ENCODE measurements around the gene PHETA1. TPM values are rescaled to one million over a fixed set of nuclear protein-coding genes. Genes with fewer than 3 reads are reported as not detected.
A peak's percentile ranks its signal among the peaks of the same experiment; 100 is the strongest.

PHETA1 gene
- total and polyA plus RNA-seq, 2 experiments from 2014 or later = 5.3 to 12.9 TPM

- TF ChIP-seq, protein P1, sequence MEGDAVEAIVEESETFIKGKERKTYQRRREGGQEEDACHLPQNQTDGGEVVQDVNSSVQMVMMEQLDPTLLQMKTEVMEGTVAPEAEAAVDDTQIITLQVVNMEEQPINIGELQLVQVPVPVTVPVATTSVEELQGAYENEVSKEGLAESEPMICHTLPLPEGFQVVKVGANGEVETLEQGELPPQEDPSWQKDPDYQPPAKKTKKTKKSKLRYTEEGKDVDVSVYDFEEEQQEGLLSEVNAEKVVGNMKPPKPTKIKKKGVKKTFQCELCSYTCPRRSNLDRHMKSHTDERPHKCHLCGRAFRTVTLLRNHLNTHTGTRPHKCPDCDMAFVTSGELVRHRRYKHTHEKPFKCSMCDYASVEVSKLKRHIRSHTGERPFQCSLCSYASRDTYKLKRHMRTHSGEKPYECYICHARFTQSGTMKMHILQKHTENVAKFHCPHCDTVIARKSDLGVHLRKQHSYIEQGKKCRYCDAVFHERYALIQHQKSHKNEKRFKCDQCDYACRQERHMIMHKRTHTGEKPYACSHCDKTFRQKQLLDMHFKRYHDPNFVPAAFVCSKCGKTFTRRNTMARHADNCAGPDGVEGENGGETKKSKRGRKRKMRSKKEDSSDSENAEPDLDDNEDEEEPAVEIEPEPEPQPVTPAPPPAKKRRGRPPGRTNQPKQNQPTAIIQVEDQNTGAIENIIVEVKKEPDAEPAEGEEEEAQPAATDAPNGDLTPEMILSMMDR (conservative IDR thresholded peaks at IDR 0.05; ENCODE audit: low read depth in 2 of 2) = no peak
Observed at GRCh38 chr12:111410431-111411184, 41.7 kb upstream of the PHETA1 start (continued).

DNA sequence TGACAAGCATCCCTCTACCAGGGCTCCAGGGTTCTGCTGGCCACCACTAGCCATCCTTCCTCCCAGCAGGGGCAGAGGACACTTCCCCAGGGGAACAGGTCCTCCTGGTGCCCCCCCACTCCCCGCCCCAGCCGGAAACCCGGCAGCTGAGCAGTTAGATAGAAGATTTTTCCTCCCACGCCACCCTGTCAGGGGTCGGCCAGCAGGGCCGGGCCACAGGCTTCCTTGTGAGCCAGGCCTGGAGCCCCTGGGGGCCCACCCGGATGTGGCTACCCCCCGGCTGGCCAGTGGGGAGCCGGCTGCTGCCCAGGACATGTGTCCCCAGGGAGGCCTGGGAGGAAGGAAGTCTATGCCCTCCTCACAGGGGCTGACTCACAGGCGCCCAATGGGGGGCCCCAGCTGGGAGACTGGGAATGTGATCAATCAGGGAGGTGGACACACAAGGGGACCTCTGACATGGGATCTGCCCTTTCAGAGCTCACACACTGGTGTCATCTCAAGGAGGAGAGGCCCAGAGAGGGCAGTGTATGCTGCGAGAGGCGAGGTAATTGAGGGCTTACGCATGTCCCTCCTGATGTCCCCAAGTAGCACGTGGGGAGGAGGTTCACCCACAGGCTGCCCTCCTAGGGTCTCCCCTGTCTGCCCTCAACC is 41.0 kb upstream of the PHETA1 start:
- ATAC-seq (no peak), DNase-seq (ENCODE audit: low spot score) (no peak)

DNA sequence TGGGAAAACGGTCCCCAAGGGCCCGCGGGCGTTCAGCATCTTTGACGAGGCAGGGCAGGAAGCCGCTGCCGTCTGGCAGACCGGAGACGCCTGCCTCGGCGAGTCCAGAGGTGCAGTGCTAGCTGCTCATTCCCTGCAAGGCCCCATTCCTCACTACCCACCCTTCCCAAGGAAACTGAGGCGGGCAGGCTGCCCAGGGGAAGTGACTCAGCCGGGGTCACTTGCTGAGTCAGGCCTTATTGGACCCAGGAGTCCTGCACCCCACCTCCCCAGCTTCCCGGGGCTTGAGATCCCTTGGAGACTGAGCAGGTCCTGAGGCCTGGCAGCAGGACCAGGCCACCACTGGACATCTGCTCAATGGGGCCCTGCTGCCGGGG is 40.5 kb upstream of the PHETA1 start:
- Mint-ChIP-seq H3K4me3 (no peak overlapping the region), H3K27me3 (ENCODE audit: insufficient read depth, low read depth, poor library complexity) (peaks cover 24% of the 10 kb centered on the region), H3K36me3 (ENCODE audit: low read depth) (no peaks in the 10 kb centered on the region; the same call in 2 of the 3 replicates), H3K27ac (peak overlapping the region; percentile 50; the same call in 1 of the 2 replicates), H3K9me3 (no peaks in the 10 kb centered on the region), H3K4me1 (peaks cover 66% of the 10 kb centered on the region)
- Histone ChIP-seq H2AFZ (no peak overlapping the region), H3K4me3 (no peak overlapping the region), H3K9me2 (ENCODE audit: insufficient read depth) (no peaks in the 10 kb centered on the region), H3K79me2 (replicated peaks; ENCODE audit: insufficient read depth) (peaks cover 85% of the 10 kb centered on the region), H3K27ac (ENCODE audit: low read depth) (no peak overlapping the region), H3F3A (replicated peaks; ENCODE audit: low read depth) (peaks cover 12% of the 10 kb centered on the region; the same call in 1 of the 2 replicates), H3K4me1 (ENCODE audit: insufficient read depth) (peaks cover 74% of the 10 kb centered on the region), H3K4me2 (peak overlapping the region; percentile 55; the same call in 1 of the 2 replicates), H4K20me1 (replicated peaks; ENCODE audit: insufficient read depth) (peaks cover 35% of the 10 kb centered on the region), H3K27me3 (ENCODE audit: insufficient read depth) (no peaks in the 10 kb centered on the region), H3K36me3 (ENCODE audit: insufficient read depth) (no peaks in the 10 kb centered on the region)
- DNase-seq (ENCODE audit: low spot score) (no peak), ATAC-seq (no peak)
- TF ChIP-seq, protein P2, sequence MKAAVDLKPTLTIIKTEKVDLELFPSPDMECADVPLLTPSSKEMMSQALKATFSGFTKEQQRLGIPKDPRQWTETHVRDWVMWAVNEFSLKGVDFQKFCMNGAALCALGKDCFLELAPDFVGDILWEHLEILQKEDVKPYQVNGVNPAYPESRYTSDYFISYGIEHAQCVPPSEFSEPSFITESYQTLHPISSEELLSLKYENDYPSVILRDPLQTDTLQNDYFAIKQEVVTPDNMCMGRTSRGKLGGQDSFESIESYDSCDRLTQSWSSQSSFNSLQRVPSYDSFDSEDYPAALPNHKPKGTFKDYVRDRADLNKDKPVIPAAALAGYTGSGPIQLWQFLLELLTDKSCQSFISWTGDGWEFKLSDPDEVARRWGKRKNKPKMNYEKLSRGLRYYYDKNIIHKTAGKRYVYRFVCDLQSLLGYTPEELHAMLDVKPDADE (IDR thresholded peaks at IDR 0.05) = no peak
- TF ChIP-seq, protein P3, sequence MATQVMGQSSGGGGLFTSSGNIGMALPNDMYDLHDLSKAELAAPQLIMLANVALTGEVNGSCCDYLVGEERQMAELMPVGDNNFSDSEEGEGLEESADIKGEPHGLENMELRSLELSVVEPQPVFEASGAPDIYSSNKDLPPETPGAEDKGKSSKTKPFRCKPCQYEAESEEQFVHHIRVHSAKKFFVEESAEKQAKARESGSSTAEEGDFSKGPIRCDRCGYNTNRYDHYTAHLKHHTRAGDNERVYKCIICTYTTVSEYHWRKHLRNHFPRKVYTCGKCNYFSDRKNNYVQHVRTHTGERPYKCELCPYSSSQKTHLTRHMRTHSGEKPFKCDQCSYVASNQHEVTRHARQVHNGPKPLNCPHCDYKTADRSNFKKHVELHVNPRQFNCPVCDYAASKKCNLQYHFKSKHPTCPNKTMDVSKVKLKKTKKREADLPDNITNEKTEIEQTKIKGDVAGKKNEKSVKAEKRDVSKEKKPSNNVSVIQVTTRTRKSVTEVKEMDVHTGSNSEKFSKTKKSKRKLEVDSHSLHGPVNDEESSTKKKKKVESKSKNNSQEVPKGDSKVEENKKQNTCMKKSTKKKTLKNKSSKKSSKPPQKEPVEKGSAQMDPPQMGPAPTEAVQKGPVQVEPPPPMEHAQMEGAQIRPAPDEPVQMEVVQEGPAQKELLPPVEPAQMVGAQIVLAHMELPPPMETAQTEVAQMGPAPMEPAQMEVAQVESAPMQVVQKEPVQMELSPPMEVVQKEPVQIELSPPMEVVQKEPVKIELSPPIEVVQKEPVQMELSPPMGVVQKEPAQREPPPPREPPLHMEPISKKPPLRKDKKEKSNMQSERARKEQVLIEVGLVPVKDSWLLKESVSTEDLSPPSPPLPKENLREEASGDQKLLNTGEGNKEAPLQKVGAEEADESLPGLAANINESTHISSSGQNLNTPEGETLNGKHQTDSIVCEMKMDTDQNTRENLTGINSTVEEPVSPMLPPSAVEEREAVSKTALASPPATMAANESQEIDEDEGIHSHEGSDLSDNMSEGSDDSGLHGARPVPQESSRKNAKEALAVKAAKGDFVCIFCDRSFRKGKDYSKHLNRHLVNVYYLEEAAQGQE (IDR thresholded peaks at IDR 0.05; ENCODE audit: unreplicated experiment) = no peak
- TF ChIP-seq NANOG (IDR thresholded peaks at IDR 0.05; ENCODE audit: borderline replicate concordance) = no peak
- TF ChIP-seq, protein P1 (conservative IDR thresholded peaks at IDR 0.05; ENCODE audit: low read depth in 2 of 2) = no peak

More for the DNA sequence above, 41.0 kb upstream of the PHETA1 start:
- H3K4me1 Mint-ChIP-seq = peaks cover 68% of the 10 kb centered on the region
- peaks cover 2% of the 10 kb centered on the region for H3K36me3 Mint-ChIP-seq (ENCODE audit: low read depth)
- no peak overlapping the region for H3K27ac ChIP-seq (ENCODE audit: low read depth)
- H3K79me2 ChIP-seq (replicated peaks; ENCODE audit: insufficient read depth) = peaks cover 90% of the 10 kb centered on the region
- peaks cover 22% of the 10 kb centered on the region for H3K27me3 Mint-ChIP-seq (ENCODE audit: insufficient read depth, low read depth, poor library complexity)
- H4K20me1 ChIP-seq (replicated peaks; ENCODE audit: insufficient read depth) = peaks cover 38% of the 10 kb centered on the region
- 0 out of 2 replicates have a peak, but pooled peaks cover 11% of the 10 kb centered on the region for H3F3A ChIP-seq (replicated peaks; ENCODE audit: low read depth)
- no peaks in the 10 kb centered on the region for H3K36me3 ChIP-seq (ENCODE audit: insufficient read depth)
- peak overlapping the region; percentile 55; the same call in 1 of the 2 replicates for H3K4me2 ChIP-seq
- TF ChIP-seq NANOG (IDR thresholded peaks at IDR 0.05; ENCODE audit: borderline replicate concordance) (no peak), CREB1 (CRISPR knock-in tag; IDR thresholded peaks at IDR 0.05; ENCODE audit: low read depth) (no peak)
- H2AFZ ChIP-seq = no peak overlapping the region
- H3K27me3 ChIP-seq (ENCODE audit: insufficient read depth) = no peaks in the 10 kb centered on the region
- H3K9me2 ChIP-seq (ENCODE audit: insufficient read depth) = no peaks in the 10 kb centered on the region
- H3K4me1 ChIP-seq (ENCODE audit: insufficient read depth) = peaks cover 71% of the 10 kb centered on the region
- H3K4me3 ChIP-seq = no peak overlapping the region
- H3K9me3 Mint-ChIP-seq = no peaks in the 10 kb centered on the region
- H3K4me3 Mint-ChIP-seq = no peak overlapping the region
- peak overlapping the region; percentile 70; the same call in 1 of the 2 replicates for H3K27ac Mint-ChIP-seq

Measured in GM23338 (cell line).